NCI-H2227 (cell line): ENCODE data around the gene DQX1.

Experiments used
- DNase-seq: peaks from one replicate; lab custom pipeline; 2025; ENCODE audit not compliant: unreplicated experiment; lab: John Stamatoyannopoulos, UW

Gene DQX1

GRCh38 chr2:74554820-74555531 is 28.9 kb upstream of the DQX1 start:
- peak; percentile 73 for DNase-seq

- peak; percentile 91 for DNase-seq
Observed at GRCh38 chr2:74553892-74554819, 28.1 kb upstream of the DQX1 start, which contains the start of the genes DOK1 and LOXL3. Gene DOK1, plus strand, starts transcription at chr2:74554720. Its CDS starts 35 bp downstream, at chr2:74554755. Gene LOXL3, minus strand, starts transcription at chr2:74553942. Its CDS starts 1,308 bp downstream, at chr2:74552634.

GRCh38 chr2:74552914-74553811 is 27.1 kb upstream of the DQX1 start:
- DNase-seq = peak; percentile 62

GRCh38 chr2:74551942-74552913 is 26.2 kb upstream of the DQX1 start:
- DNase-seq = no peak

GRCh38 chr2:74551530-74551929 is 25.5 kb upstream of the DQX1 start:
- no peak for DNase-seq

- DNase-seq = no peak
Observed at GRCh38 chr2:74550231-74550630, 24.2 kb upstream of the DQX1 start.

- DNase-seq = peak; percentile 82
Observed at GRCh38 chr2:74548900-74549826, 23.1 kb upstream of the DQX1 start.

- DNase-seq = peak; percentile 50
Observed at GRCh38 chr2:74548285-74548899, 22.4 kb upstream of the DQX1 start.

GRCh38 chr2:74546004-74546403 is 20.0 kb upstream of the DQX1 start:
- DNase-seq = no peak

- DNase-seq = no peak
Observed at GRCh38 chr2:74544634-74545033, 18.6 kb upstream of the DQX1 start.

GRCh38 chr2:74542978-74543377 is 16.9 kb upstream of the DQX1 start:
- no peak for DNase-seq

- DNase-seq = no peak
Observed at GRCh38 chr2:74540291-74540690, 14.3 kb upstream of the DQX1 start.

GRCh38 chr2:74538881-74539339 is 12.9 kb upstream of the DQX1 start:
- DNase-seq = no peak

- no peak for DNase-seq
Observed at GRCh38 chr2:74537140-74537539, 11.1 kb upstream of the DQX1 start.

GRCh38 chr2:74536166-74536950 is 10.3 kb upstream of the DQX1 start:
- no peak for DNase-seq

- no peak for DNase-seq
Observed at GRCh38 chr2:74535440-74535965, 9.5 kb upstream of the DQX1 start.

- no peak for DNase-seq
Observed at GRCh38 chr2:74534411-74534810, 8.4 kb upstream of the DQX1 start.
